Limb (tissue), 2 donors: ENCODE measurements around the gene EBI3.
"Not testable (repeated sequence)": the region's sequence is repeated elsewhere in the genome, so short reads cannot be mapped to it uniquely, and the experiment has no call there.

ENCODE experiments used
- DNase-seq, 2 donors: peaks; one replicate each; pipeline ENCODE4 v3.0.0-alpha.2; 2016; ENCODE audit errors: extremely low spot score in 2 of 2

EBI3 gene

DNA sequence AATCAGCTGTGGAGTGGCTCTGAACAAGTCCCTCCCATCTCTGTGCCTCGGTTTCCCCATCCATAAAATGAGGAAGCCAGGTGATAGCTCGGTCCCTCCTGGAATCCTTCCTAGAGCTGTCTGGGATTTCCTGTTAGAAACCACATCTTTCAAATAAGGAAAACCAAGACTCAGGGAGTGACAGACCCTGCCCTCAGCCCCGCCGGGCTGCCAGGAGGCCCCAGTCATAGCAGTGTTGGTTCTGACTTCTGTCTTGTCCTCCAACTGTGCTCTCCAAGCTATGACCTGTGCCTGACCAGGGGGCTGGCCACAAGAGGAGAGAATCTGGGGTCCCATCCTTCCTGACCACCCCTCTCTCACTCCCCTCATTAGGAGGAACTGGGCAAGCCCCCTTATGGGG lies 48.7 kb downstream of the EBI3 start:
- DNase-seq: peak in 1 of 2 donors; percentile 36

DNA sequence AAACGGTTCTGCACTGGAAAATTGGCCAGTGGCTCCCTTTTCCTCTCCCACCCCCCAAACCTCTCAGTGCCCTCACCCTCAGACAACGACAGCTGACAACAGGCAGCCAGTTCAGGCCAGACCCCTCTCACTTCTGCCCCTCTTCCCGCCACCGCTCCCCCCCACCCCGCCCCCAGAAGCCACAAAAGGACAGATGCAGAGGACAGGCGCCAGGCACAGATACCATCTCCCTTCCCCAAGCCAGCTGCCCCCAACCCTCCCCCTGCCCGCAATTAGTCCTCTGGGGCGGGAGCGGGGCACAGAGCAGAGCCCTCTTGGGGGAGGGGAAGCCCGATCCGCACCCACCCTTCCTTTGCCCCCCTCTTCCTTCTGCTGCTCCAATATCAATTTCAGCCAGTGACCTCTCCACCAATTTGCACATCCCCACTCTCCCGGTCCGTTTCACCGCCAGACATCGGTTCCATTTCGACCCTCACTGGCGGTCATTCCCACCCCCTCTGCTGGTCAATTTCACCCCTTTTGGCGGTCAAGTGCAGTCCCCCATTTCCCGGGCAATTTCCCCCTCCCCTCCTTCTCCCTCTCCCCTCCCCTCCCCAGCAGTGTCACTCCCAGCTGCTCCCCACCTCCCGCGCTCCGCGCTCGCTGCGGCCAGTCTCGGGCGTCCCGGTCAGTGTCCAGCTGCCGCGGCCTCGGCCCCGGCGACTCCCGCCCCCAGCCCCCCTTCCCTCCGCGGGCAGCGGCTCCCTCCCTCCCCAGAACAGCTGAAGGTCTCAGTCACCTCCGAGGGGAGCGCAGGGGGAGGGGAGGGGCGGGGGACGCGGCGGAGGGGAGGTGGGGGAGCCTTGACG lies 49.3 kb downstream of the EBI3 start, which contains the start of gene SHD:
Gene SHD (plus strand): TSS at position 848 of the 848 bp plus-strand sequence. CDS start 798 bp downstream, outside the sequence.
- peak; percentile 49 to 77 for DNase-seq

DNA sequence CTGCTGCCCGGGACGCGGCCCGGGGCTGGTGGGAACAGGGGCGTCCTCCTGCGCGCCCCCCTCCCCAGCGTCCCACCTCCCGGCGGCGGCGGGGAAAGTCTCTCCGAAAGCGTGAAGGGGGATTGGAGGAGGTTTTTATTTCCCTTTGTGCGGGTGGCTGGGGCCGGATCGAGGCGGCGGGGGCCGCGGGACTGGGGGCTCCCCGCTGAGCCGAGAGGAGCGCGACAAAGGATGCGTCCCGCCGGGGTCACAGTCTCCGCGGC lies 49.9 kb downstream of the EBI3 start:
- DNase-seq: no peak

DNA sequence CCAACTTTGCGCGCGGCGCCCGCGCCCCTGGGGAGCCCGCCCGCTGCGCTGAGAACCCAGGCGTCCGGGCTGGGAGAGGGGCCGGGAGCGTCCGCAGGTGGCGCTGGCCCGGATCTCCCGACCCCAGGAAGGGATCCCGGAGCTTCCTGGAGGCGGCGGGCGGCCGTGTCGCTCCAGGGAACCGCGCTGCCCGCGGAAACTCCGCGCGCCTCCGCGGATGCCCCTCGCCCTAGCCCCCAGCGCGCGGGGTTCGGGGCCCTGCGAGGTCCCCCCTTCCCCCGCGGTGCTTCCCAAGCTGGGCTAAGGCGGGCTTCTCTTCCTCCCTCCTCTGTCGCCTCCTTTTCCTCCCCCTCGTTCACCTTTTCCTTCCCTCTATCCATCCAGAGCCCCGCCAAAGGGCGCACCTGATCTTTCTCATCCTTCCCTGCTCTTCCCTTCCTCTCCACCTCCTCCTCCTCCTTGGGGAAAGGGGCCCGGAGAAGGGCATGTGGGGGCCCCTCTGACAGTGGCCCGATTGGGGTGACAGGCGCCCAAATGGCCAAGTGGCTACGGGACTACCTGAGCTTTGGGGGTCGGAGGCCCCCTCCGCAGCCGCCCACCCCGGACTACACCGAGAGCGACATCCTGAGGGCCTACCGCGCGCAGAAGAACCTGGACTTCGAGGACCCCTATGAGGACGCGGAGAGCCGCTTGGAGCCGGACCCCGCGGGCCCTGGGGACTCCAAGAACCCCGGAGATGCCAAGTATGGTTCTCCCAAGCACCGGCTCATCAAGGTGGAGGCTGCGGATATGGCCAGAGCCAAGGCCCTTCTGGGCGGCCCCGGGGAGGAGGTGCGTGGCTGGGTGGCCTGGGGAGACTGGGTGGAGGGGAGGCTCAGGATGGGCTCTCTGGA lies 50.5 kb downstream of the EBI3 start:
- peak in 1 of 2 donors; percentile 35 for DNase-seq

DNA sequence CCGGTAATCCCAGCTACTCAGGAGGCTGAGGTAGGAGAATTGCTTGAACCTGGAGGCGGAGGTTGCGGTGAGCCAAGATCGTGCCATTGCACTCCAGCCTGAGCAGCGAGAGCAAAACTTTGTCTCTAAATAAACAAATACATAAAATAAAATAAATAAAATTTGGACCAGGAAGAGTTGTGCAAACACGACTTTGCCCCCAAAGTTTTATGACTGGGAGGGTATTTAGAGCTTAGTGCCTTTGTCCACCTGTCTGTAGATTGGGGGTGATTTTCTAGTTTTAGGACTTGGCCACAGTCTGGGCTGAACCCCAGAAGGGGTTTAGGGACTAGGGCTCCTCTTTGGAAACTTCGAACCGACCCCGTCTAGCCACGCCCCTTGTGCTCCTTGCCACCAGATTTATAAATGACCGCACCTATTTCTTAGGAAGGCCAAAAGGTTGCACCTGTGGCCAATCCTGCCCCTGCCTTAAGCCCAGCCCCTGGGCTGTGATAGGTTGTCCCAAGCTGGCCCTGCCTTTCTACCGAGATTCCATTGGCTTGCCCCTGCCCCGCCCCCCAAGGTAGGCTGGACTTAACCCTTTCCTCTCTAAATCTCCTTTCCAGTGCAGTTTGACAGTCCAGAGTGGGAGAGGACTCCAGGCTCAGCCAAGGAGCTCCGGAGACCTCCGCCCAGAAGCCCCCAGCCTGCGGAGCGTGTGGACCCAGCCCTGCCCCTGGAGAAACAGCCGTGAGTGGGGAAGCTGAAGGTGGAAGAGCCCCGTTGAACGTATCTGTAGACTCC lies 55.0 kb downstream of the EBI3 start:
- DNase-seq: no peak

DNA sequence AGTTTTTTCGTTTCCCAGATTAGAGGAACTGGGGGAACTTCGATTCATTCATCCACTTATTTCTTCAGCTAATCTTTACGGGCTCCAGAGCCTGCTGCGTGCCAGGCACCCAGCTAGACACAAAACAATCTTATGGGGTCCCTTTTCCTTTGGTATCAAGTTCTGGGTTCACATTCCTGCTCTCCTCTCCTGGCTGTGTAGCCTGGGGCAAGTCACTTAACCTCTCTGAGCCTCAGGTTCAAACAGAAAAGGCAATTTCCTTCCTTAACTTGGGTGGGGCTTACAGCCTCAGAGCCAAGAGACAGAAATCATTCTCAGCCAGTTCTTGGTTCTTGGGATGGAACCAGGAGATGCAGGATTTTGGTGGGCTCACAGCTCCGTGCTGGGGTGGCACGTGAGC lies 55.7 kb downstream of the EBI3 start:
- DNase-seq: no peak

DNA sequence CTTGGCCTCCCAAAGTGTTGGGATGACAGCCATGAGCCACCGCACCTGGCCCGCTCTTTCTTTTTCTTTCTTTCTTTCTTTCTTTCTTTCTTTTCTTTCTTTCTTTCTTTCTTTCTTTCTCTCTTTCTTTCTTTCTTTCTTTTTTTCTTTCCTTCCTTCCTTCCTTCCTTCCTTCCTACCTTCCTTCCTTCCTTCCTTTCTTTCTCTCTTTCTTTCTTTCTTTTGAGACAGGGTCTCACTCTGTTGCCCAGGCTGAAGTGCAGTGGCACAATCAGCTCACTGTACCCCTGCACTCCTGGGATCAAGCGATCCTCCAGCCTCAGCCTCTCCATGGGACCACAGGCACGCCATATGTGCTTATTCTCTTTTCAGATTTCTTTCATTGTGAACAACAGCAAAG lies 56.8 kb downstream of the EBI3 start:
- not testable (repeated sequence) for DNase-seq
